NCI-H187 (cell line): ENCODE measurements around the gene GSN.

ENCODE experiments used
- DNase-seq, 2 experiments: peaks; one replicate each; lab custom pipeline; 2025; lab: John Stamatoyannopoulos, UW

GSN gene

DNA sequence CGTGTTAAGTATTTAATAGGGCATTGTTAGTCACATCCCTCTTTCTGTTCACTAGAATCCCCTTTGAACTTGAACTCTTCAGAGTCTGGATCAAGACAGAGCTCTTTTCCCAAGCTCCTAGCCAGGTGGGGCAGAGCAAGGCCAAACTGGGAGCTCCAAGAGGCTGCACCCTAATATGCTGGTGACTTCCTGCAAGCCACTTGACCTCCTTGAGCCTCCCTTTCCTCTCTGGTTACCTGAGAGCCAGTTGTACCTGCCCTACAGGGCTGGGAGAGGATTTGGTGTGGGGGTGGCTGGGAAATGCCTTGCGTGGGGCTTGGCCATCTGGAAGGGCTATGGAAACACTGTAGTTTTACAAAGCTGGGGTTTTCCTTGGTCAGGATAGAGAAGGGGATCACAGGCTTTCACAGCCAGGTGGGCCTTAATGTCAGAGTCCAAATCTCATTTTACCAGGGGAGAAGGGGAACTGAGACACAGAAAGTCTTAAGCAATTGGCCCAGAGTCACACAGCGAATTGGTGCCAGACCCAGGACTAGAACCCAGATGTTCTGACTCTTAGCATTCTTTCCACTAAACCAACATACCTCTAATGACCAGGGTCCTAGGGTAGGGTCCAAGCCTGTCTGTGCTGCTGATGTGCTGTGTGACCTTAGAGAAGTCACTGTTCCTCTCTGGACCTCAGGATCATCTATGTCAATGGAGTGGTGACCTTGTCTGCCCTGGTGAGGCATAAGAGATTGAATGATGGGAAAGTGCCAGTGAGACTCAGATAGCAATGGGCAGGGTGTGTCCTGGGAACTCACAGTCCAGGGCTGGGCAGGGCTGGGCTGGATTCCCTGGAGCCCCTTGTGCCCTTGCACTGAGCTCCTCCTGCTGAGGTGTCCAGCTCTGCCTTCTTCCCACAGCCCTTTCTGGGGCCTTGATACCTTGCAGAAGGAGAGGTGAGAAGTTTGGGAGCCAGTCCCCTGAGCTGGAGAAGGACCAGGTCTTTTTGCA is 35.8 kb downstream of the GSN start:
- DNase-seq, result no peak

DNA sequence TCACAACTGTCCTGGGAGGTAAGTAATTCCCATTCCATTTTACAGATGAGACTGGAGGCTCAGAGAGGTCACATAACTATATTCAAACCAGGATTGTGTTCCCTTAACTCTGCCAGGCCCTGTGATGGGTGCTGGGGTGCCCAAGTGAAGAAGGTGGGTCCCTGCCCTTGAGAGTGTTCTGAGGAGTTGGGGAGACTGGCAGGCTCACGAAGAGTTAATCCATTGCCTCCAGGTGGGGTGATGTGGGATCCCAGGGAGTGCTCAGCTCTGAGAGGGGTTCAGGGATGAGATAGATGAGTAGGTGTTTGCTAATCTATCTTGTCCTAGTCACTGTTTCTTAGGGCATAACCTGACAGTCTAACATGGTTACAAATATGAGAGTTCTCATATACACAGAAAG is 36.7 kb downstream of the GSN start:
- DNase-seq, result no peak

DNA sequence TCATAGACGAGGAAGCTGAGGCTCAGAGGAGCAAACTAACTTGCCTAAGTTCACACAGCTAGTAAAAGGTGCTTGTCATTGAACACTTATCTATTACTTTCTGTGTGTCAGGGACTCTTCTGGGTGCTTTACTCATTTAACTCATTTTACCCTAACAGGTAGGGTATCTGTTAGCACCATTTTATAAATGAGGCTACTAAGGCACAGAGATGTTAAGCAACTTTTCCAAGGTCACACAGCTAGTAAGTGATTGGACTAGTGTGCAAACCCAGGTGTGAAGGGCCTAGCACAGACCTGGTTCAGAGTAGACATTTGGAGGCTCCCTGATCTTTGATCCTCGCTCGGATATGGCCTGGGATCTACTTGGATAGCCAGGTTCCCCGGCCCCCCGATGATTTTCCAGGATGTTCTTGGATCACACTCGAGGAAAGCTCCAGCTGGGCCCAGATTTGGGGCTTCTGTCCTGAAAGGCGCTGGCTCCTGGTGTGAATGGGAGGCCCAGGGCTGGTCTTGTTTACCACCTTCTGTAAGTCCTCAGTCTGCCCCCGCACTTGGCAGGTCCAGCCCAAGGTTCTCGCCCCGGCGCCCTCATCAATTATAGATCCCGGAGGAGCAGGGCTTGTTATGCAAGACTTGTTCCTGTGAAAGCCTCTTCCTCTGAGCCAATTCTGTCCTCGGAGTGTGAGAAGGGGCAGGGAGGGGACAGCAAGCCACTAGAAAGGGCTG is 37.5 kb downstream of the GSN start:
- no peak for DNase-seq

DNA sequence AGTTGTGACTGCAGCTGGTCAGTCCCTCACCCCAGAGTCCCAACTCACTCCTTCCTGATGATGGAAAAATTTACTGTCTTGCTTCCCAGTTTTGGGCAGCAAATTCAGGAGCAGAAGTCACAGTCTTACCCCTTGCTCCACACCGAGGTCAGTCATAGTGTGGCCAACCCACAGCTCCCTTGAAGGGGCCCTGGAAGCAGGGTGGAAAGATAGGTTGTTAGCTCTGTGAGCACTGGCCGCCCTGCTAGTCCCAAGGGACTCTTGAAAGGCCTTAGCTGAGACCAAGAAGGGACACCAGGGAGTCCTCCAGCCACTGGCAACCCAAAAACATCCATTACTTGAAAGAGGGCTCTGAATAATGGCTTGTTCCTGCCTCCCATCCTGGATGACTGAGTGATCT is 40.0 kb downstream of the GSN start:
- no peak for DNase-seq

DNA sequence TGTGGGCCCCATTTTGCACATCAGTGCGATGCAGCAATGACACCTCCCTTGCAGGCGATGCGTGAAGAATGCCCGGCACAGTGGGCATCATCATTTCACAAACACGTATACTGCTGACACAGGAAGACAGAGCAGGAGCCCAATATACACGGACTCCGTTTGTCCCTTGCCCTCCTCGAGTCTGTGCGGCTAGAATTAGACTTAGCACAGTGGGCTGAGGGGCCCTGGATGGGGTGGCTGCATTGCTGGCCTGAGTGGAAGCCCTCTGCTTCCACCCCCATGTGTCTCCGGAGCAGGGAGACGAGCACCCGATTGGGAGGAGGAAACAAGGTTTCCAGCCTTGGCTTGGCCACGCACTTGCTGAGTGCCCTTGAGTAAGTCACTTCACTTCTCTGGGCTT is 40.8 kb downstream of the GSN start:
- DNase-seq, result no peak

DNA sequence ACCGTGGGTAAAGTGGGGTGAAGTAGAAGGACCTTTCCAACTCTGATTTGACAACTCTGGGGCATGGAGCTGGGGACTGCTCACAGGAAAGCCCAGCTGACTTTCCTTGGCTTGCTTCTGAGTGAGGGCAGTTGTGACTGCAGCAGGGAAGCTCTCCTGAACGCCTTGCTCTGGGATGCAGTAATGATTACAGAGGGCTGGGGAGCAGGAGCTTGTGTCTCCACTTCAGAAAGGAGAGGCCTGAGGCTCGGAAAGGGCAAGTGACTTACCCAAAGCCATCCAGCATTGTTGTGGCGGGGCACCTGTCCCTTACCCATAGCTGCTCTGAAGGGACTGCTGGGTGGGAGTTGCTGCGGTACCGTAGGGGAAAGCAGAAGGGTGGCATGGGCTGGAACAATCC is 41.2 kb downstream of the GSN start:
- no peak for DNase-seq

DNA sequence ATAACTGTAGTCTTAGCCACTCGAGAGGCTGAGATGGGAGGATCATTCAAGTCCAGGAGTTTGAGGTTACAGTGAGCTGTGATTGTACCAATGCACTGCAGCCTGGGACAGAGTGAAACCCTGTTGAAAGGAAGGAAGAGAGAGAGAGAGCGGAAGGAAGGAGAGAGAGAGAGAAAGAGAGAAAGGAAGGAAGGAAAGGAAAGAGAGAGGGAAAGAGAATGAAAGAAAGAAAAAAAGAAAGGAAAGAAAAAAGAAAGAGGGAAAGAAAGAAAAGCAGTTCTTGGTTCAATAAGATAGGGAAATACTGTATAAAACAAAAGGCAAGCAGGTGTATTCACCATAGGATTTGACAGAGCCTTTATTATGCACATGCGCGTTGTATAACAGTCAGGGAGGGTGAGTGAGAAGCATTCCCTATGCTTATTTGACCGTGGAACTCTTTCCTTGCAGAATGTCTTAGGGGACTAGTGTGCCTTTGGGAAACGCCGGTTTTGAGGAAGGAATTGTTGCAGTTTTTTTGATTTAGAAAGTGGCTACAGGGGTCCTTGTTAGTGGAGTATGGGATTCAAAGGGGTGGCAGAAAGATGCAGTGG is 42.0 kb downstream of the GSN start:
- DNase-seq, result no peak

DNA sequence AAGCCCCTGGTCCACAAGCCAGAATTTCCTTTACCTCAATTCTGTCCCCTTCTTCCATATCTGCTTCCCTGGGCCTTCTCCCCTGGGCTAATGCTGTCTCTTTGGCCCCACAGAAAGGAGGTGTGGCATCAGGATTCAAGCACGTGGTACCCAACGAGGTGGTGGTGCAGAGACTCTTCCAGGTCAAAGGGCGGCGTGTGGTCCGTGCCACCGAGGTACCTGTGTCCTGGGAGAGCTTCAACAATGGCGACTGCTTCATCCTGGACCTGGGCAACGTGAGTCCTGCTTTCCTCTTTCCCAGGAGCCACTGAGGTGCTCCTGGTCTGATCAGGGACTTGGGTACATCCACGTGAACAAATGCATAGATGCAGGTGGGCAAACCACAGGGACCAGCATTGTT is 42.6 kb downstream of the GSN start:
- no peak for DNase-seq

DNA sequence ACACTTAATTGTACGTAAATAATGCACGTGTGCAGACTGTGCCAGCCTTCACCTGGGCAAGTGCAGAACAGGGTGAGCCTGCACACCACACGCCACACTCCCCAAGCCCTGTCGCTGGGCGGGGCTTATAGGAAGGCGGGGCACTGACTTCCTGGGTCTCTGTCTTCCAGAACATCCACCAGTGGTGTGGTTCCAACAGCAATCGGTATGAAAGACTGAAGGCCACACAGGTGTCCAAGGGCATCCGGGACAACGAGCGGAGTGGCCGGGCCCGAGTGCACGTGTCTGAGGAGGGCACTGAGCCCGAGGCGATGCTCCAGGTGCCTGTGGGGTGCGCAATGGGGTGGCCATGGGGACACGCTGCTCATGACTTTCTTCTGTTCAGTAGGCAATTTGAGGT is 44.2 kb downstream of the GSN start:
- DNase-seq, result no peak

DNA sequence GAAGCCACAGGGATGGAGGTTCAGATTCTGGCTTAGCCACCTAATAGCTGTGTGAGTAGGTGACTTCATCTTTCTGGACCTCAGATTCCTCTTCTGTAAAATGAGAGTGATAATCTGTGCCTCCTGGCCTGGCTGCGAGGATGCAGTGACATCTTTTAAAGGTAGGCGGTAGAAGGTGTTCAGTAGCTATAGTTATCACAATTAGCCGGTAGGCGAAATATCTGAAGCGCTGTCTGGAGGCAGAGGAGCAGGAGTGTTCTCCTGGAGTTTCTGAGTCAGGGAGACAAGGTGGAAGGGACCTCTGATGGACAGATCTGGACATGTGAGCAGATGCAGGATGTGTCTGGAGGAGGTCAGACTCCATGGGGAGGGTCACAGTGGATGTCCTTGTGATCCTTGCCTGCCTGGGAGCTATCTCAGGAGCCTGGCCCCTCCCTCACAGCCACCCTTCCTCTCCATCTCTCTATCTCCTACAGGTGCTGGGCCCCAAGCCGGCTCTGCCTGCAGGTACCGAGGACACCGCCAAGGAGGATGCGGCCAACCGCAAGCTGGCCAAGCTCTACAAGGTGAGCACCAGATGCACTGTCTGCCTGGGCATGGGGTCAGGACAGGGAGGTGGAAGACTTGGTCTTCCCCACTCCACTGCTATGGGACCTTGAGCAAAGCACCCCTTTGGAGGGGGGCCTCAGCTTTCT is 45.6 kb downstream of the GSN start:
- DNase-seq, result no peak

DNA sequence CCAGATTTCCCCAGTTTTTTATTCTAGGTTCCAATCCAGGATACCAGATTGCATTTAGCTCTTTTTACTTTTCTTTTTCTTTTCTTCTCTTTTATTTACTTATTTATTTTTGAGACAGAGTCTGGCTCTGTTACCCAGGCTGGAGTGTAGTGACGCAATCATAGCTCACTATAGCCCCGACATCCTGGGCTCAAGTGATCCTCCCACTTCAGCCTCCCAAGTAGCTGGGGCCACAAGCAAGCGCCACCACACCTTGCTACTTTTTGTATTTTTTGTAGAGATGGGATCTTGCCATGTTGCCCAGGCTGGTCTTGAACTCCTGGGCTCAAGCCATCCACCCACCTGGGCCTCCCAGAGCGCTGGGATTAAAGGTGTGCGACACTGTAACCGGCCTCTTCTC is 48.4 kb downstream of the GSN start:
- DNase-seq, result no peak

DNA sequence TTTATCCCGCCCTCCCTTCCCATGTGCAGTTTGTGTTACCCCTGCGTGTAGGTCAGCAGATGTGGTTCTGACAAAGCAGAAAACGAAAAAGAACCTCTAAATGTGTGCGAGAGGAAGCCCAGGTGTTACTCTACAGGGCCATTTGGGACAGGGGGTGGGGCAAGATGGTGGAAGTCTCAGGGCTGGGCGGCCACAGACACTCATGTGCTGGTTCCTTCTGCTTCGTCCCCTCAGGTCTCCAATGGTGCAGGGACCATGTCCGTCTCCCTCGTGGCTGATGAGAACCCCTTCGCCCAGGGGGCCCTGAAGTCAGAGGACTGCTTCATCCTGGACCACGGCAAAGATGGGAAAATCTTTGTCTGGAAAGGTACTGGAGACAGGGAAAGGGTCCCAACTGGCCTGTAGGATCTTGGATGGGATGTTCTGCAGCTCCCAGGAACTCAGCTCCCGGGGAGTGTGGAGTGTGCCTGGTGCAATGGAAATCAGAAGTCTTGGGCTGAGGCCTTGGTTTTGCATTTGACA is 49.0 kb downstream of the GSN start:
- no peak for DNase-seq

DNA sequence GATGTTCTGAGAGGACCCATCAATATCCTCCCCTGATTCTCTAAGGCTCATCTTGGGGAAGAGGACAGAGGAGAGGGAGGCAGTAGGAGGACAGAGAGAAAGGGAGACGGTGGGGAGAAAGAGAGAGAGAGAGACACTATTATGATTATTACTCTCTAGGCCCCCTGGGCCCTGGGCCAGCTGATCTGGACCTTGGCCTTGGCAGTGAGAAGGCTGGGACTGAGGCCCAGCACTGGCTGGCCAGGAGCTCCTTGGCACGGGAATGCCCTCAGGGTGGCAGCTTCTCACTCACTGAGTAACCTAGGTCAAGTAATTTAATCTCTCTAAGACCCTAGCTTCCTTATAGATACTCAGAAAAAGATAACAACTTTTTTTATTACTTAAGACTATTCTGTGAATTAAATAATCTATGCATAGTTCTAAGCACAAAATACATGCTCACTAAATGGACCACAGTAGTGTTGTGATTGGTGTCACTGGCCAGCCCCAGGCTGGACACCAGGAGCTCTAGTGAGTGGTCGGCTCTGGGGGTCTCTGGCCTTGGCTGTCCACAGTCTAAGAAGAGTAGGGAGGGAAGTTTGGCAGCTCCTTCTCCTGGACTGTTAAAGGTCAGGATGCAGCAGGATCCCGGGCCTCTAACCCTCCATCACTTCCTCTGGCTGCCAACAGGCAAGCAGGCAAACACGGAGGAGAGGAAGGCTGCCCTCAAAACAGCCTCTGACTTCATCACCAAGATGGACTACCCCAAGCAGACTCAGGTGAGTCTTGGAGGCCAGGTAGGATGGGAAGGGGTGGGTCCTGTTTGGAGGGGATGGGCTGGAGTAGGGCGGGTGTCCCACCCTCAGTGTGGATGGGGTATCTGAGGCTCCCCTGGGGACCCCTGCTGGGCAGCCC is 50.0 kb downstream of the GSN start:
- DNase-seq, result no peak

DNA sequence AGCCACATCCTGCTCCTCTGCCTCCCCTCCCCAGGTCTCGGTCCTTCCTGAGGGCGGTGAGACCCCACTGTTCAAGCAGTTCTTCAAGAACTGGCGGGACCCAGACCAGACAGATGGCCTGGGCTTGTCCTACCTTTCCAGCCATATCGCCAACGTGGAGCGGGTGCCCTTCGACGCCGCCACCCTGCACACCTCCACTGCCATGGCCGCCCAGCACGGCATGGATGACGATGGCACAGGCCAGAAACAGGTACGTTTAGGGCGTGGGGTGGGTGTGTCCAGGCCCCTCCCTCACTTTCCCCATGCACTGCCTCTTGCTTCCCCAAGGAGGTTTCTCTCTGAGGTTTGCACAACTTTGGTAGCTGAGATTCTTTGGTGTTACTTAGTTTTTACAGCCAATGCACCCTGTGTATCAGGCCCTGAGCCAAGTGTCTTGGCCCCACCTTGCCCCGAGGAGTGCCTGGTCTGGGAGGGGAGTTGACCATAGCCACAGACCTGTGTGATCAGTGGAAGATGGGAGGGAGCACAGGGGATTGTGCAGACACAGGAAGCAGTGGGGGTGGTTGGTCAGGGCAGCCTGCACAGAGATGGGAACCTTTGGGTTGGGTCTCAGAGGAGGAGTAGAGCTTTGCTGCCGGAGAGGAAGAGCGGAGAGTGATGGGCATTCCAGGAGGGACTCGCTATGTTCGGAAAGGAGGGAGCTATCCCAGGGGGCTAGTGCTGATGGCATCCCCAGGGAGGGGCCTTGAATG is 50.8 kb downstream of the GSN start:
- DNase-seq, result no peak

DNA sequence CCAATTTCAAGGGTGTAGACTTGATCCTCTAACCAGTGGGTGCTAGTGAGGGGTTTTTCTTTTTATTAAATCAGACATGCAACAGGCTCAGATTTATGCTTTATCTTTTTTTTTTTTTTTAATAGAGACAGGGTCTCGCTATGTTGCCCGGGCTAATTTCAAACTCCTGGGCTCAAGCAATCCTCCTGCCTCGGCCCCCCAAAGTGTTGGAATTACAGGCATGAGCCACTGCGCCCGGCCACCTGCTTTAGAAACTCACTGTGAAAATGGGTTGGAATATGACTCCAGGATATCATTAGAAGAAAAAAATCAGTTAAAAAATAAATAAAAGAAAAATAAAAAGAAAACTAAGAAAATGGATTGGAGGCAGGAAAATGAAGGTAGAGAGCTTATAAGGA is 51.4 kb downstream of the GSN start:
- DNase-seq, result no peak

DNA sequence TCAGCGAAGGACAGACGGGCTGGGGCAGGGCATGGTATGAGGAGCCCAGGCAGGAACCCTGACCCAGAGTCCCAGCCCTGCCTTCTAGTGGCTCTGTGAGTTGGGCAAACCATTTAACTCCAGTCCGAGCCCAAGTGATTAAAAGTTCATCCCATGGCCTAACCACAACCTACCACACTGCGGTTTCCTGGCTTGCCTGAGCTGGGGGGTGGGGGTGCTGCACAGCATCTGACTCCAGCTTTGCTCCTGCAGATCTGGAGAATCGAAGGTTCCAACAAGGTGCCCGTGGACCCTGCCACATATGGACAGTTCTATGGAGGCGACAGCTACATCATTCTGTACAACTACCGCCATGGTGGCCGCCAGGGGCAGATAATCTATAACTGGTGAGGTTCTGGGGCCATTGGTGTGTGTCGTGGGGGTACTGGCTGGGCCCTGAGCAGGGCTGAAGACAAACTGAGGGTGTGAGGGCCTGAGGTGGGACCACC is 53.1 kb downstream of the GSN start:
- DNase-seq, result no peak

DNA sequence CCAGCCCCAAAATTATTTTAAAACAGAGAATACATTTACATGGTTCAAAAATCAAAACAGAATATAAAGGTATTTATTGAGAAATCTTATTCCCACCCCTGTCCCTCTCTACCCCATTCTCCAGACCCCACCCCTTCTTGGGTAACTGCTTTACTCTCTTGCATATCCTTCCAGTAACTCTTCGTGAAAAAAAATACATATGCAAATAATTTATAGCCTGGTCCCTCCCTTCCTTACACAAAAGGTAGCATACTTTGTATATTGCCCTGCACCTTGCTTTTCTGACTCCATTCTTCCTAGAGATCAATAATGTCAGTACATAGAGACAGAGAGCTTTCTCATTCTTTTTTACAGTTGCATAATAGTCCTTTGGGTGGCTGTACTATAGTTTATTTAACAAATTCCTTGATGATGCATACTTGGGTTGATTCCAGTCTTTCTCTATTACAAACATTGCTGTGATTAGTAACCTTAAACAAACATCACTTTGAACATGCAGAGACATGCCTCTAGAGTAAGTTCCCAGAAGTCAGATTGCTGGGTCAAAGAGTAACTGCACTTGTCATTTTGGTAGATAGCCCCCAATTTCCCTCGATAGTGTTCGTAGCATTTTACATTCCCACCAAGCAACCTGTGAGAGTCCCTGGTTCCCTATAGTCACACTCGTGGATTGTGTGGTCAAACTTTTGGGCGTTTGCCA is 54.2 kb downstream of the GSN start:
- no peak for DNase-seq

DNA sequence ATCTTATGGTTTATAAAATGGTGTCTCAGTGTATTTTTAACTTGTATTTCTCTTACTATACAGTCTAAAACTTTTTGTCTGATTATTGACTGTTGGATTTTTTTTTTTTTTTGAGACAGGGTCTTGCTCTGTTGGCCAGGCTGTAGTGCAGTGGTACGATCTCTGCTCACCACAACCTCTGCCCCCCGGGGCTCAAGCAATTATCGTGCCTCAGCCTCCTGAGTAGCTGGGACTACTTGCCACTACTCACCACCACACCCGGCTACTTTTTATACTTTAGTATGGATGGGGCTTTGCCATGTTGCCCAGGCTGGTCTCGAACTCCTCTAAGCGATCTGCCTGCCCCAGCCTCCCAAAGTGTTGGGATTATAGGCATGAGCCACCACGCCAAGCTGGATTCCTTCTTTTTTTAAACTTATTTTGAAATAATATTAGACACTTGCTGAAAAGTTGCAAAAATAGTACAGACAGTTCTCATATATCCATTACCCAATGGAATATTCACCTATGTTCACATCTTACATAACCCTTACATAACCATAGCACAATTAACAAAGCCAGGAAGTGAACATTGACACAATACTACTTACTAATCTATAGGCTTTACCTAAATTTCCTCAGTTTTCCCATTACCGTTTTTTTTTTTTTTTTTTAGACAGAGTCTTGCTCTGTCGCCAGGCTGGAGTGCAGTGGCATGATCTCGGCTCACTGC is 54.9 kb downstream of the GSN start:
- DNase-seq, result no peak
